HG03565 (cell line): ENCODE measurements around the gene SOX21.

Experiments
- ATAC-seq: cut with Tn5 transposase; IDR thresholded peaks from one replicate; pipeline ENCODE4 v1.9.1; 2021; ENCODE audit warnings: mild to moderate bottlenecking, moderate library complexity; ENCODE audit not compliant: unreplicated experiment

The SOX21 gene

DNA sequence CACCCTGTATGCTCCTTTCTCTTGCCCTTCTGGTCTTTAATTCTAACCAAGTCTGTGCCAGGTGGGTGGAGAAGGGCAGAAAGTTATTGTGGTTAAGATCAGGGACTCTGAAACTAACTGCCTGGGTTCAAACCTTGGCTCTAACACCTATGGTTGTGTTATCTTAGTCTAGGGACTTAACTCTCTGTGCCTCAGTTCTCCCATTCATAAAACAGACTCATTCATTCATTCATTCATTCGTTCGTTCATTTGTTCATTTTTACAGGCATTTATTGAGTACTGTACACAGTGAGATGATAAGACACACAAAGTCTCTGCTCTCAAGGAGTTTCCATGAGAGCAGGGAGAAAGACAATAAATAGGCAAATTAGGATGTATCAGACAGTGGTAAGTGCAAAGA lies 30.1 kb downstream of the SOX21 start:
- ATAC-seq = no peak

DNA sequence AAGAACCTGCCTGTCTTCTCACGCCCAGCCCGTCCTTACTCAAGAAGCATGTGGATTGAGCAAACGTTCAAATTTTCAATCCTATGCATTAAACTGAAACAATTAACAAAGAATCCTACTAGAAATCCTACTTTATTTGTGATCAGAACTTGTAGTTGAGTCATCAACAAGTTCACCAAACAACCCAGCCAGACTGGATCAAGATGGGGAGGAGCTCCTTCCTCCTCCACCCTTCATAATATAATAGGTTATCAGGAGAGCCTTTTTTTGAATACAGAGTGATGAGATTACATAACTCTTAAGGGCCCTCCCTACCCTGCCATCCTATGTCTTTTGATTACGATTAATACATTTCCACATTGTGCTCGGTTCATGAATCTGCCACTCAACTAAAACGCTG lies 32.7 kb downstream of the SOX21 start:
- no peak for ATAC-seq

DNA sequence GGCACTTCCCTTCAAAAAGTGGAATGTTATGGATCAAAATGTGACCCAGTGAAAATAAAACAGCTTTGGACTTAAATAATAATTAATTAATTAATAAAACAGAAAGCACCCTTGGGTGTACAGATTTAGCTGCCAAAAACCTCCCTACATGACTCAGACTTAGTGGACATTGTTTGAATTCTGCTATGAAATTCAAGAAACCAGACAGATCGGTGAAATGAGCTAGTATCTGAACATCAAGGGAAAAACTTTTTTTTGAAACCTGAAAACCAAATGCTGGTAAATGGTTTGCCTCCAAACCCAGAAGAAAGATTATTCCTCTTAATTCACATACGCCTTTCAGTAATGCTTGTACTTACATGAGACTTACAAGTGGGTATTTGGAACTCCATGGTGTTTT lies 33.5 kb downstream of the SOX21 start:
- ATAC-seq = no peak

DNA sequence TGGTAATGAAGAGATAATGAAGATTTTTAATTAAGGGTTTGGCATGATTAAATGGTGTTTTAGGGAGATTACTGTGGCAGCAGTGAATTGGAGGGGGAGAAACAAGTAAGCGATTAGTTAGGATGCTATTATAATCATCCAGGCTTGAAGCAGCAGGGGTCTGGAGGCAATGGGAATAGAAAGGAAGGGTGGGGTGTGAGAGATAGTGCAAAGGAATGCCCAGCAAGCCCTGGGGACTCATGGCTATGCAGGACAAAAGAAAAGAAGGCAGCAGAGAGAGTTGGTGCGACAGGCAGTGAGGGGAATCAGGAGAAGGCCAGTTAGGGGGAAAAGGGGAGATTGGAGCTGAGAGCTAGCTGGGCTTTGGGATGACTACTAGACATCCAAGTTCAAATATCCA lies 34.5 kb downstream of the SOX21 start:
- ATAC-seq = no peak

DNA sequence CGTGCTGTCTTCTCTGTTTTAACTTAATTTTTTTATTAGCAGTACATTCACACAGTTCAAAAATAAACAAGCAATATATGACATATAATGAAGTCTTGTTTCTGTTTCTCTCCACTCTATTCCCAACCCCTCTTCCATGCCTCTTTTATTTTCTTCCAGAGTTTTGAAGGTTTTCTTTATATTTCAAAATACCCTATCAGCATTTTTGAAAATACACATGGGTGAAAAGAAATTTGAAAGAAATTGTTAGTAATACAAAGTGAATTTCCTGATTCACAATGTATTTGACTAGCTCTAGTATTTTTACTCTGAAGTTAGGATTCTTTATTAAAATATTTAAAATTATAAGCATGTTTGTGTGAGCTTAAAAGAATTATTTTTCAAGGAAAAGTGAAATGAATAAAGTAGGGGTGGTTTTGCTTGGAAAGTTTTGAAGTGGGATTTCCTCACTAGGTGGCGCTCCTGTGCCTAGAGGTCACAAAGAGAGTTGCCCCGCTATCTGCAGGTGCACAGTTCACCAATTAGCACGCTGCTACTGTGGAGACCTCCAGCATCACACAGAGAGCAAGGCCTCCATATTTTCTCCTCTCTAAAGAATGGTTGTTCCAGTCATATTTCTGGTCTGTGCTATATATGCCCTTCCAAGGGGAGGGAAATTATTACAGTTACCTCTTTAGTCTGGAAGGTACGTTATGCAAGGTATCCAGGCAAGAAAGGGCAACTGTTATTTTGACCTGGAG lies 37.6 kb downstream of the SOX21 start:
- no peak for ATAC-seq

DNA sequence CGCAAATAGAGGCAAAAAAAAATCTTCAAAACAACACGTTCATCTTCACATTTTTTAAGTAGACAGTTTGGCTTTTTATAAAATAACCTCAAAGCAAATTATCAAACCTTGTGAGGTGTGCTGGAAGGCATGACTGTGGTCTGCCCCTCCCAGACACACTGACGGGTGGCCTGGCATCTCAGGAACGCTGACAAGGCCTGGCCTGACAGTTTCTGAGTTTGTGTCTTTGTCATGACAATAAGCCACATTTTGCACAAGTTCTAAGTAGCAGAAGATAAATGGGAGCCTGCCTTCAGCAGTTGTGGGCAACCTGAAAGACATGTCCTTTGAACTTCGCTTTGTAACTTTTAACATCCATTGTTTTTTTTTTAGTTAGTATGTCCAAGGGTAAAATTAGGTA lies 38.5 kb downstream of the SOX21 start:
- no peak for ATAC-seq

DNA sequence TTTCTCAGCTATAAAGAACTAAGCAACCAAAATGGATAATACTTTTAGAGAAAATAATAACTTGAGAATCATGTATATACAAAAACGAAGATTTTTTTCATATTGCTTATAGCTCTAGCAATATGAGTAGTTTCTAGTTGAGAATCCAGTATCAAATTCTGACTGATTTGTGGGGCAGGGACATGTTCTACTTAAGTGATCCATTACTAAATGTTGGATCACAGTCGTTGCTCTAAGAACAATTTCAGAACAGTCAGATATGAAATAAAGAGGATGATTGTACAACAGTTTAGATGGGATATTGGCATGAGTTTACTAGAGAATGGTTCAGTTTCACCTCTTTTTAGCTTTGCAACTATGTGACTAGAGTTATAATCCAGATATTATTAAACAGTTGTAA lies 39.9 kb downstream of the SOX21 start:
- no peak for ATAC-seq

DNA sequence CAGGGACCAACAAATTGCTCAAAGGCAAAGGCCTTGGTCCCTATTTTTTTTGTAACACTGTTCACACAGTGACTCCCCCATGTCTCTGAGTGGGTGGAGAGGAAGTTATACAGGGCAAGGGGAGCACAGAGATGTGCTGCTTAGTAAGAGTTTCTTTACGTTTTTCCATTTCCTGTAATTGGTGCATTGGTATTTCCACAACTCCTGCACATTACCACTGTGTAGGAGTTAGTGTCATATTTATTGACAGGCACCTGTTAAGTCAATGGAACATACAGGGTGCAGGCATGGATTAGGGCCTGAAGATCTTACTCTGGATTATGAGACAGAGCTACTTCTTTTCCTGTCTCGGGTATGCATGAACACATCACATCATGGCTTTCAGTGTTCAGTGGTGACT lies 45.2 kb downstream of the SOX21 start:
- ATAC-seq = no peak

DNA sequence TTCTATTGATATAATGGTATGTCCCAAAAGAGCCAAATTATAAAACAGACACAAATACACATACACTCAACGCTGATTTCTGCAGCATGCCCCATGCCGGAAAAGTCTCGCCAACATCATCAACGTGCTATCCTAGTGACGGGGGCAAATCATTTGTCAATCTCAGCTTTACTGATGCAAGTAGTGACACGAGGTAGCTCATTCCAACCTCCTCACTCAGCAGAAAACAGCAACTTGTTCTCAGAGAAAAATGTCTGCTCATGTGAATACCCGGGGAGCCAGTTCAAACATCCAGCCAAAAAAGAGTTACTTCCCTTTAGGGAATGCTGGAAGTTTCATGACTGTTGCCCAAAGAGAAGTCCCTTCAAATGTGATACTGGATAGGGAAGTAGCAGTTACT lies 46.3 kb downstream of the SOX21 start:
- ATAC-seq = no peak

DNA sequence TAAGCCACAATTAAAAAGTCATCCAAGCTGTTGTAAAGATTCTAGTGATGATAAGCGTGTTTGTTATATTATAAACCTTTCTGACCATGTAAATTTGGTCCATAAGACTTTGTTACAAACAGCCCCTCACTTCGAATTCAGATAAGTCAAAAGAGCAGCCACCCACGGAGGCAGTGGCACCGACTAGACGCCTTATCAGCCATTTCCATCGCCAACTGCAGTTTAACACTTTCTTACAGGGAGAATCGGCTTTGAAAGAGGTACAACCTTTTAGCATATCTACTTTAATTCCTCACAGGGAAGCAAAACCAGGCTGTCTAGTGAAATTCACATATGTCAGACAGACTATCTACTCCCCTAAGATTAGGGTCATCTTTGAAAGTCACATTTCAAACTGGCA lies 47.5 kb downstream of the SOX21 start:
- no peak for ATAC-seq

DNA sequence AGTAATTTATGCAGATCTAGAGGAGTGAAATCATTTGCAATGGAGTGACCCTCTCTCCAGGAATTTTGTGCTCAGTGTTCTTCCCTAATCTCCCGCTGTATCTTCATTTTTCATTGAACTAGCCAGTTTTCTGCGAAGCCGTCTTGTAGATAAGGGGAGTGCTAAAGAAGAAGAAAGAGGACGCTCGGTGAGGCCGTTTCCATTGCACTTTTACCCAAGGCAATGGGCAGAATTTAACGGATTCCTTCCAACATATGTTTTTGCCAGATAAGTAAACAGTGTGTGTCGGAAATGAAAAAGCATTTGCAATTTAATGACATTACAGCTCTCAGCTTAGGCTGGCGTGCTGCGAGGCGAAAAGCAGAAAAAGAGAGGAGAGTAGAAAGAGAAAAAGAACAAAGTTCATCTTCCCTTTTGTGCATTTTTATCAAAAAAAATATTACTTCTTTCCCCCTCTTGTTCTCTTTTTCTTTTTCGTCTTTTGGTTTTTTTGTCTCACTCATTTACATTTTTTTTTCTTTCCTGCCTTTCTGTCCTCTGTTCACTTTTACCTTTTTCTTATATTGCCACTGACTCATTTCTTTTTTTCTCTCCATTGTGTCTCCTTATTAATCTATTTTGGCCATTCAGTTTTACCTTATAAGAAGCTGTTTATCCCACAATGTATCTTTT lies 49.9 kb downstream of the SOX21 start:
- no peak for ATAC-seq

DNA sequence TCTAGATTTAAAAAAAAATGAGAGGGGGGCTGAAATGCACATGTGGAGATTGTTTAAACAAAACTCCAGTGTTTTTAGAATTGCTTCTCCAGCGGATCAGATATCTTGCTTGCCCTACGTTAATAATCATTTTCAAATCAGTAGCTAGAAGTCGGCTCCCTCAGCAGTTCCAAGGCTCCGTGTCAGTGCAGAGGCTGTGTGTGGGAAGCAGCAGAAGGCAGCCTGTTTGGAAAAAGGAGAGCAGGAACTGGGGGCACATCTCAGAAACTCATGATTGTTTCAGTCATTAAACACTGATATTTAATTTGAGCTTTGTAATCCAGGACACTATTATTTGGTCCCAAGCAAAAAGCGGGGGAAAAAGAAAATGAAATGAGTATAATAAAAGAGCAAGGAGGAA lies 50.9 kb downstream of the SOX21 start:
- no peak for ATAC-seq

DNA sequence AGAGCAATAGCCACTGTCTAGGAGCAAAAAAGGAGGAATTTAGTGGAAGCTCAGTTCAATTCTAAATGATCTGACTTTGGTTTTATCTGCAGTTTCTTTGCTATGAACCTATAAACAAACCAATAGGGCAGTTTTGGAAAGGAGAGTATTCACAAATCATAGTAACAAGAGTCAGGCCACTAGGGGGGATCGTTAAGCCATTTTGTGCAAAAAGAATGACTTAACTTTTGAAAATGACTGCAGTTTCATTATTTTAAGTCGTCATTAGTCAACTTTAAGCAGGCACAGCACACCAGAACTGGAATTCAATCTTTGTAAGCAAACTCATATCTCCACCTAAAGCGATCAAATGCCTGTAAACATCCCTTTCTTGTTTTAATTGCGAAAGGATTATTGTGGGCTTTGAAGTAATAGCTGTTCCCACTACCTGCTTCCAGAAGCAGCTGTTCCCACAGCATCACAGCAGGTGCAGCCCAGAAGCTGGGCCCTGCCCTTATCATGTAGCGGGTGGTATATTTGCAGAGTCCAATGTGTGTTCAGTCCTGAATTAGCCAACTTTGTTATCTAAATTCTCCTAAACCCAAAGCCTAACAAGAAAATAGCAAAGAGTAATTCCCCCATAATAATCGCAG lies 51.5 kb downstream of the SOX21 start:
- ATAC-seq = no peak
